MCF 10A (cell line): ENCODE data around the gene POGZ. TPM values are rescaled to one million over a fixed set of nuclear protein-coding genes. Genes with fewer than 3 reads are reported as not detected.
"Not testable (repeated sequence)": the region's sequence is repeated elsewhere in the genome, so short reads cannot be mapped to it uniquely, and the experiment has no call there.

Experiments
- BruUV-seq: library from RNA; stranded (reverse); fragments of 400-500 nt; replicated peaks from 2 replicates; lab custom pipeline; 2021; lab: Mats Ljungman, UMichigan
- CTCF ChIA-PET: fragments of 300-600 bp; sonication (Branson Sonifier 250); formaldehyde crosslinking; extraction: SDS; loops from one replicate; lab custom pipeline; 2021; ENCODE audit warnings: antibody characterized with exemption, inconsistent platforms; lab: Yijun Ruan, JAX
- POLR2A ChIA-PET: fragments of 300-600, 350-650 bp; sonication (Branson Sonifier 250); formaldehyde crosslinking; extraction: SDS; loops from one replicate; lab custom pipeline; 2020; ENCODE audit warnings: antibody characterized with exemption, inconsistent platforms; lab: Yijun Ruan, JAX
- DNase-seq: peaks from one replicate; pipeline ENCODE4 v3.0.0-alpha.2; 2018; ENCODE audit not compliant: unreplicated experiment
- H3K27ac Mint-ChIP-seq: one replicate; pipeline ENCODE4 v1.8.0; 2022; ENCODE audit warnings: mild to moderate bottlenecking, low read depth, mixed read lengths; ENCODE audit not compliant: unreplicated experiment
- H3K27me3 Mint-ChIP-seq: one replicate; pipeline ENCODE4 v1.8.0; 2022; ENCODE audit warnings: mixed read lengths; ENCODE audit not compliant: insufficient read depth, unreplicated experiment
- H3K36me3 Mint-ChIP-seq: one replicate; pipeline ENCODE4 v1.8.0; 2022; ENCODE audit warnings: mild to moderate bottlenecking, moderate library complexity, mixed read lengths; ENCODE audit not compliant: insufficient read depth, unreplicated experiment
- H3K4me1 Mint-ChIP-seq: one replicate; pipeline ENCODE4 v1.8.0; 2022; ENCODE audit warnings: mixed read lengths; ENCODE audit not compliant: insufficient read depth, unreplicated experiment
- H3K4me3 Mint-ChIP-seq: one replicate; pipeline ENCODE4 v1.8.0; 2022; ENCODE audit warnings: mild to moderate bottlenecking, moderate library complexity, mixed read lengths; ENCODE audit not compliant: unreplicated experiment
- H3K9me3 Mint-ChIP-seq: one replicate; pipeline ENCODE4 v1.8.0; 2022; ENCODE audit warnings: mixed read lengths; ENCODE audit not compliant: unreplicated experiment
- intact Hi-C: fragments of 100-400 bp; cut with micrococcal nuclease; formaldehyde crosslinking; loops from 2 replicates; pipeline ENCODE4 v1.14.1; 2022
- total RNA-seq: library from RNA; stranded (reverse); gene quantifications from 2 replicates; pipeline ENCODE4 v1.2.3, GENCODE V29; 2022
- TF ChIP-seq, protein P1 (sequence below): fragments of 200-600 bp; IDR thresholded peaks from one replicate; pipeline ENCODE4 v1.8.0; 2022; ENCODE audit warnings: antibody characterized with exemption, mild to moderate bottlenecking; ENCODE audit not compliant: unreplicated experiment

POGZ gene
- total RNA-seq, 1 experiment from 2014 or later = 92.2 TPM

DNA sequence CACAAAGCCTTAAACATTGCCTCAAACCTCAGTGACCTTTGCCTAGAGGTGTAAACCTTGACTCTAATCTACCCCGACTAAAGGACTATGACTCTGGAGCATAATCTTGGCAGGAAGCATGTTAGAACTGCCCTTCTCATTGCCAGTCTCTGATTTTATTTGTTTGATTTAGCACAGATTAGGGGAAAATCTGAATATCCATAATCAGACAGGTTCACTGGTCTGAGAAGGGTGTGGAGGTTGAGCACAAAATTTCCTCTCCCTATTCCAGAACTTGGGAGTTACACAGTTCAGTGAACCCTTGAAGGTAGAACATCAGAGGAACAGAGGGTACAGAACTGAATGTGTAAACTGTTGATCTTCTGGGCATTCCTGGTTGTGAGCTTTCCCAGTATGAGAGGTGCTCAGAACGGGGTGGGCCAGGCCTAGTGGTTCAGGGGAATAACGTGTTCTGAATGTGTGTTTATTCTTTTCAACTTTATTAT, 68.2 kb downstream of the POGZ start:
- no peak overlapping the region for H3K27ac Mint-ChIP-seq
- no TSS peak for BruUV-seq
- CTCF ChIA-PET = no interaction called here

DNA sequence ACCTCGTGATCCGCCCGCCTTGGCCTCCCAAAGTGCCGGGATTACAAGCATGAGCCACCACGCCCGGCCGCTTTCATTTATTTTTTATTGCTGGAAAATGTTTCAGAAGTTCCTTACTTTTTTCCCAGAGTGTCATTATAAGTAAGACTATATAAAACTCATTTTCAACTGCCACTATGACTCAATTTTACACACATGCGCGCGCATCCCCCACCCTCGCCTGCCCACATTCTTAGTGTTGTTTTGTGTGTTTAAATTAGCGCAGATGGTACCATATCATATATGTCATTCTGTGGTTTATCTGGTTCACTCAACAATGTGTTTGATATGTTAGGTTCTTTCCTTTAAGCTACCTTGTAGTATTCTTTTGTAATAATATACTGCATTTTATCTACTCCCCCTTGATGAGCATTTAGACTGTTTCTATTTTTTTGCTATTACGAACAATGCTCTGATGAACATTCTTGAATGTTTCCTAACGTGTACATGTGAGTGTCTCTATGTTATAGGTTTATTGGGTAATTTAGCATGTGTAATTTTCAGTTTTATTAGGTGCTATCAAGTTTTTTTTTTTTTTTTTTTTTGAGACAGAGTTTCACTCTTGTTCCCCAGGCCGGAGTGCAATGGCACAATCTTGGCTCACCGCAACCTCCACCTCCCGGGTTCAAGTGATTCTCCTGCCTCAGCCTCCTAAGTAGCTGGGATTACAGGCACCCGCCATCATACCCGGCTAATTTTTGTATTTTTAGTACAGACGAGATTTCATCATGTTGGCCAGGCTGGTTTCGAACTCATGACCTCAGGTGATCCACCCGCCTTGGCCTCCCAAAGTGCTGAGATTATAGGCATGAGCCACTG, 68.8 kb downstream of the POGZ start:
- H3K27ac Mint-ChIP-seq, CTCF ChIA-PET, H3K36me3 Mint-ChIP-seq, DNase-seq, H3K4me3 Mint-ChIP-seq, H3K9me3 Mint-ChIP-seq, intact Hi-C loops, H3K27me3 Mint-ChIP-seq, H3K4me1 Mint-ChIP-seq, BruUV-seq: not testable (repeated sequence)
- POLR2A ChIA-PET = interaction anchor here (1.4 kb wide), 1 partner anchor 9 kb away, joined by 3 read pairs; the partner anchor contains the start of gene PSMB4

More for the DNA sequence above, 68.2 kb downstream of the POGZ start:
- POLR2A ChIA-PET = interaction anchor here (0.6 to 1.7 kb wide), 3 partner anchors 8 to 19 kb away, joined by 3 read pairs; partner anchors contain the start of gene PSMB4
- TF ChIP-seq, protein P1, sequence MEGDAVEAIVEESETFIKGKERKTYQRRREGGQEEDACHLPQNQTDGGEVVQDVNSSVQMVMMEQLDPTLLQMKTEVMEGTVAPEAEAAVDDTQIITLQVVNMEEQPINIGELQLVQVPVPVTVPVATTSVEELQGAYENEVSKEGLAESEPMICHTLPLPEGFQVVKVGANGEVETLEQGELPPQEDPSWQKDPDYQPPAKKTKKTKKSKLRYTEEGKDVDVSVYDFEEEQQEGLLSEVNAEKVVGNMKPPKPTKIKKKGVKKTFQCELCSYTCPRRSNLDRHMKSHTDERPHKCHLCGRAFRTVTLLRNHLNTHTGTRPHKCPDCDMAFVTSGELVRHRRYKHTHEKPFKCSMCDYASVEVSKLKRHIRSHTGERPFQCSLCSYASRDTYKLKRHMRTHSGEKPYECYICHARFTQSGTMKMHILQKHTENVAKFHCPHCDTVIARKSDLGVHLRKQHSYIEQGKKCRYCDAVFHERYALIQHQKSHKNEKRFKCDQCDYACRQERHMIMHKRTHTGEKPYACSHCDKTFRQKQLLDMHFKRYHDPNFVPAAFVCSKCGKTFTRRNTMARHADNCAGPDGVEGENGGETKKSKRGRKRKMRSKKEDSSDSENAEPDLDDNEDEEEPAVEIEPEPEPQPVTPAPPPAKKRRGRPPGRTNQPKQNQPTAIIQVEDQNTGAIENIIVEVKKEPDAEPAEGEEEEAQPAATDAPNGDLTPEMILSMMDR = no peak
- intact Hi-C loops = no loop called here
- Mint-ChIP-seq H3K4me3 (no peak overlapping the region), H3K9me3 (no peaks in the 10 kb centered on the region), H3K4me1 (no peaks in the 10 kb centered on the region), H3K27me3 (no peaks in the 10 kb centered on the region), H3K36me3 (no peaks in the 10 kb centered on the region)
- DNase-seq = no peak

DNA sequence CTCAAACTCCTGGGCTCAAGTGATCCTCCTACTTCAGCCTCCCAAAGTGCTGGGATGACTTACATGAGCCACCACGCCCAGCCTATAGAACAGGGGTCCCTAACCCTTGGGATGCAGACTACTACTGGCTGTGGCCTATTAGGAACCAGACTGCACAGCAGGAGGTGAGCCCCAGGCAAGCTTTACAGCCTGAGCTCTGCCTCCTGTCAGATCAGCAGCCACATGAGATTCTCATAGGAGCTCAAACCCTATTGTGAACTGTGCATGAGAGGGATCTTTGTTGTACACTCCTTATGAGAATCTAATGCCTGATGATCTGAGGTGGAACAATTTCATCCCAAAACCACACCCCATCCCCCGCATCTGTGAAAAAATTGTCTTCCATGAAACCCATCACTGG, 73.3 kb downstream of the POGZ start:
- no peaks in the 10 kb centered on the region for H3K36me3 Mint-ChIP-seq
- intact Hi-C loops = no loop called here
- CTCF ChIA-PET = interaction anchor here (1.1 to 1.5 kb wide), 2 partner anchors 11 to 45 kb away, joined by 4 to 6 read pairs; no protein-coding TSS in a partner anchor
- H3K4me1 Mint-ChIP-seq = no peaks in the 10 kb centered on the region
- no peak for DNase-seq
- TF ChIP-seq, protein P1 = no peak
- no peaks in the 10 kb centered on the region for H3K9me3 Mint-ChIP-seq
- POLR2A ChIA-PET = interaction anchor here (0.6 to 3.8 kb wide), 6 partner anchors 8 to 105 kb away, joined by 3 to 21 read pairs (median 8); partner anchors contain the start of genes PSMB4 and SELENBP1
- no peak overlapping the region for H3K27ac Mint-ChIP-seq
- H3K4me3 Mint-ChIP-seq = no peak overlapping the region
- no peaks in the 10 kb centered on the region for H3K27me3 Mint-ChIP-seq
- no TSS peak for BruUV-seq

DNA sequence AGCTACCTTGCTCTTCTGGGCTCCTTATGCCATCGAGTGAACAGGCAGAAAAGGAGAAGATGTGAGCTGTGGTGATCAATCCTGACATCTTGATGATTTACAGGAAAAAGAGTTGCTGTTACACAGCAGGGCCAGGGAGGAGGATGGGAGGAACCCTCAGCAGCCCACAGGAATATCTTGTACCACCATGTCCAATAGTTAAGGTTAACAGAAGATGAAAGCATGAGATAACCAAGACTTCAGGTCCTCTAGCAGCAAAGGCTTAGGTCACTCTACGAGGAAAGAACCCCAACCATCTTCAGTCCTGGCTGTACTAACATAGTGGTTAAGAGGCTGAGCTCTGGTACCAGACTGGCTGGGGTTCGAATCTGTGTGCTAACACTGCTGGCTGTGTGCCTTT, 74.7 kb downstream of the POGZ start:
- CTCF ChIA-PET = interaction anchor here (0.6 to 1.1 kb wide), 5 partner anchors 13 to 364 kb away, joined by 3 to 5 read pairs (median 3); no protein-coding TSS in a partner anchor
- no peaks in the 10 kb centered on the region for H3K9me3 Mint-ChIP-seq
- no peak for DNase-seq
- no peaks in the 10 kb centered on the region for H3K4me1 Mint-ChIP-seq
- H3K36me3 Mint-ChIP-seq = no peaks in the 10 kb centered on the region
- no peak overlapping the region for H3K4me3 Mint-ChIP-seq
- POLR2A ChIA-PET = interaction anchor here (0.6 to 3.8 kb wide), 9 partner anchors 11 to 524 kb away, joined by 3 to 21 read pairs (median 4); partner anchors contain the start of genes PSMB4 and SELENBP1
- H3K27ac Mint-ChIP-seq = no peak overlapping the region
- TF ChIP-seq, protein P1 = no peak
- no peaks in the 10 kb centered on the region for H3K27me3 Mint-ChIP-seq
- intact Hi-C loops = no loop called here
- BruUV-seq = no TSS peak
